Effector memory CD4-positive, alpha-beta T cell (primary cell): ENCODE data around the gene TM9SF1.
A peak's percentile ranks its signal among the peaks of the same experiment; 100 is the strongest.

Source experiments
- DNase-seq, 3 donors: peaks; one replicate each; pipeline ENCODE4 v3.0.0-alpha.2; 2020
- H3K27ac ChIP-seq: 2 replicates; pipeline ENCODE4 v1.7.0; 2013; ENCODE audit warnings: mild to moderate bottlenecking, low read length, moderate library complexity; ENCODE audit not compliant: insufficient read depth, poor library complexity, severe bottlenecking
- H3K27me3 ChIP-seq: replicated peaks from 2 replicates; pipeline ENCODE4 v1.7.0; 2013; ENCODE audit warnings: mild to moderate bottlenecking, low read length; ENCODE audit not compliant: insufficient read depth, control insufficient read depth, poor library complexity, severe bottlenecking
- H3K36me3 ChIP-seq: 2 replicates; pipeline ENCODE4 v1.7.0; 2013; ENCODE audit warnings: mild to moderate bottlenecking, low read length, moderate library complexity; ENCODE audit not compliant: control insufficient read depth, insufficient read depth
- H3K4me1 ChIP-seq: 2 replicates; pipeline ENCODE4 v1.7.0; 2013; ENCODE audit warnings: low read length, mild to moderate bottlenecking; ENCODE audit not compliant: control insufficient read depth, insufficient read depth, poor library complexity, severe bottlenecking
- H3K4me3 ChIP-seq: 2 replicates; pipeline ENCODE4 v1.7.0; 2013; ENCODE audit warnings: low read length, low read depth, mild to moderate bottlenecking; ENCODE audit not compliant: insufficient read depth, poor library complexity, severe bottlenecking
- H3K9me3 ChIP-seq: 2 replicates; pipeline ENCODE4 v1.7.0; 2013; ENCODE audit warnings: mild to moderate bottlenecking, low read length, moderate library complexity; ENCODE audit not compliant: control insufficient read depth
- total RNA-seq, 3 donors: gene quantifications; one replicate each; lab custom pipeline; 2026; lab: John Stamatoyannopoulos, UW

TM9SF1 gene, protein sequence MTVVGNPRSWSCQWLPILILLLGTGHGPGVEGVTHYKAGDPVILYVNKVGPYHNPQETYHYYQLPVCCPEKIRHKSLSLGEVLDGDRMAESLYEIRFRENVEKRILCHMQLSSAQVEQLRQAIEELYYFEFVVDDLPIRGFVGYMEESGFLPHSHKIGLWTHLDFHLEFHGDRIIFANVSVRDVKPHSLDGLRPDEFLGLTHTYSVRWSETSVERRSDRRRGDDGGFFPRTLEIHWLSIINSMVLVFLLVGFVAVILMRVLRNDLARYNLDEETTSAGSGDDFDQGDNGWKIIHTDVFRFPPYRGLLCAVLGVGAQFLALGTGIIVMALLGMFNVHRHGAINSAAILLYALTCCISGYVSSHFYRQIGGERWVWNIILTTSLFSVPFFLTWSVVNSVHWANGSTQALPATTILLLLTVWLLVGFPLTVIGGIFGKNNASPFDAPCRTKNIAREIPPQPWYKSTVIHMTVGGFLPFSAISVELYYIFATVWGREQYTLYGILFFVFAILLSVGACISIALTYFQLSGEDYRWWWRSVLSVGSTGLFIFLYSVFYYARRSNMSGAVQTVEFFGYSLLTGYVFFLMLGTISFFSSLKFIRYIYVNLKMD
- total RNA-seq: 3.1 to 3.8 (median 3.5) reads per million in 3 donors

DNA sequence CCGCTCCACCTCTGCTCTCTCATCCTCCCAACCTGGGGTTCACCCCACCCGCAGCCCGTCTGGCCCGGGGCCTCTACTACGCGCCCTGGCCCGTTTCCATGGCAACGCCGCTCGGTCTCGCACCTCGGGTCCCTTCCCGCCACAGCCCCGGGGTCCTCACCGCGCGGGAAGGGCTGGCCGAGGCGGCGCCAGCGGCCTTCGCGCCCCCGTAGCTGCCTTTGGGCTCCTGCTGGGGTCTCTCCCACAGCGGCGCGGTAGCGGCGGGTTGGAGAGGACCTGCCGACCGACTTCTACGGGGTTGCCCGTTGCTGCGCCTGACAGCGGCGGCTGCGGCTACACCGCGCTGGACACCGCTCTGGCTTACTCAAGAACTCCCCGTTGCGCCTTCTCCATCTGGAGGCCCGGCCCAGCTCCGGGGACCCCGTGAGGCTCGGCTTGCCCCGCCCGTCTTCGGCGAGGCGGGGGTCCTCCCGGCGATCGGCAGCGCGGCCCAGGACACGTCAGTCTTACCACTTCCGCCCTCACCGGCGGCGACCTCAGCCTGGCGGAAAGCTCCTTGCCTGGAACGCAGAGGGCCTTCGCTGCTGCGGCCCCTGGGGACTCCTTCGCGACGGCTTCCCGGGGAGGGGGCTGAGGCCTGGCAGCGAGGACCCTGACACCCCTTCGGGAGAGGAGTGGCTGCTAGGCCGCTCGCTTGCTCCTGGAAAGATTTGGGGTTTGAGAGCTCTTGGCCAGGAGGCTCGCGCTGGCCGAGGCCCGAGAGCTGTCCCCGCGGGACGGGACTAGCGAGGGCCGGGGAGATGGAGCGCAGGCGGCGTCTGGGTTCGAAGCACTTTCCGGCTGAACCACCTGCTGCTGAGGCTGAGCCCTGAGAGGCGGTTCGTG lies at the start of gene TM9SF1:
Gene TM9SF1 (minus strand): TSS at position 256 of the 885 bp plus-strand sequence. CDS start 422 bp downstream, outside the sequence.
- Histone ChIP-seq H3K4me3 (peak within 1 kb of the TSS; percentile 81), H3K36me3 (peaks cover 6% of the 10 kb centered on the region), H3K9me3 (no peaks in the 10 kb centered on the region), H3K27ac (peak within 1 kb of the TSS; percentile 99), H3K27me3 (no peaks in the 10 kb centered on the region), H3K4me1 (peaks cover 12% of the 10 kb centered on the region)
- peak; percentile 80 to 92 (median 83) for DNase-seq

DNA sequence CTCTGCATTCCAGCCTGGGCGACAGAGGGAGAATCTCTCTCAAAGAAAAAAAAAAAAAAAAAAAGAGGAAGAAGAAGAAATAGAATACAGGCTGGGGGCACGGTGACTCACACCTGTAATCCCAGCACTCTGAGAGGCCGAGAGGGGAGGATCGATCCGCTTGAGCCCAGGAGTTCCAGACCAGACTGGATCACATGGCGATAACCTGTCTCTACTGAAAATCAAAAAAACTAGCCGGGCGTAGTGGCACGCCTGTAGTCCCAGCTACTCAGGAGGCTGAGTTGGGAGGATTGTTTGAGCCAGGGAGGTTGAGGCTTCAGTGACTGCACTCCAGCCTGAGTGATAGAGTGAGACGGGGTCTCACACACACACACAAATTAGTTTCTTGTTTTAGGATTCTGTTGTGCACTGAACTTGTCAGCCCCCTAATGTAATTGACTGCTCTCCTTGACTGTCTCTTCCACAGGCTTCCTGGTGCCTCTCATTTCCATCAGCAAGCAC lies 48.1 kb upstream of the TM9SF1 start:
- Histone ChIP-seq H3K9me3 (no peaks in the 10 kb centered on the region), H3K4me3 (peak overlapping the region; percentile 86), H3K4me1 (peaks cover 41% of the 10 kb centered on the region), H3K27me3 (no peaks in the 10 kb centered on the region), H3K27ac (peak overlapping the region; percentile 99), H3K36me3 (peaks cover 25% of the 10 kb centered on the region)
- DNase-seq: peak in 1 of 3 donors; percentile 2

DNA sequence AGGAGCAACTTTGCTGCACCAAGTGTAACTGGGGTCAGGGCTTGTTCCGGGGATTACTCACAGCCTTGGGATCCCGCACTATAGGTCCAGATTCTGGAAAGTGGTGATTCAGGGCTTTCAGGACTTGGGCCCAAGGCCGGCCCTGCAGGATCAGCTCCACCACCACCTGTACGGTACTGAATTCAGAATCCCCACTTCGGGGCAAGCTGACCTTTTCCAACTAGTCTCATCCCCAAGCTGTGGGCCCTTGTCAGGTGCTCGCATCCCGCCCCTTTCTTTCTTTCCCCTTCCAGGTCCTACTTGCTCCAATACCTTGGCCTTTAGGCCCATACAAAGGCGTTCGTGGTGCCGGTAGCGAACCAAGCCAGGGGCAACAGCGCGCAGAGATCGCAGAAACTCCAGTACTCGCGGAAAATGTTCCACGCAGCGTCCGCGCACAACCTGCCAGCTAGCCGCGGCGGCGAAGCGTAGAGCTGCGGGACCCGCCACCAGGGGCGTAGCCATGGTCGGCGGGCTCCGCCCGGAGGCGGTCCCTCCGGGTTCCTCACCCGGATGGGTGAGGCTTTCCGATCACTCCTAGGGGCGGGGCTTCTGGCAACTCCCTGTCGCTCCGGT lies 46.7 kb upstream of the TM9SF1 start:
- Histone ChIP-seq H3K27me3 (no peaks in the 10 kb centered on the region), H3K4me3 (peak overlapping the region; percentile 86), H3K36me3 (peaks cover 39% of the 10 kb centered on the region), H3K9me3 (no peaks in the 10 kb centered on the region), H3K27ac (peak overlapping the region; percentile 99), H3K4me1 (peaks cover 41% of the 10 kb centered on the region)
- peak; percentile 87 to 92 (median 89) for DNase-seq

DNA sequence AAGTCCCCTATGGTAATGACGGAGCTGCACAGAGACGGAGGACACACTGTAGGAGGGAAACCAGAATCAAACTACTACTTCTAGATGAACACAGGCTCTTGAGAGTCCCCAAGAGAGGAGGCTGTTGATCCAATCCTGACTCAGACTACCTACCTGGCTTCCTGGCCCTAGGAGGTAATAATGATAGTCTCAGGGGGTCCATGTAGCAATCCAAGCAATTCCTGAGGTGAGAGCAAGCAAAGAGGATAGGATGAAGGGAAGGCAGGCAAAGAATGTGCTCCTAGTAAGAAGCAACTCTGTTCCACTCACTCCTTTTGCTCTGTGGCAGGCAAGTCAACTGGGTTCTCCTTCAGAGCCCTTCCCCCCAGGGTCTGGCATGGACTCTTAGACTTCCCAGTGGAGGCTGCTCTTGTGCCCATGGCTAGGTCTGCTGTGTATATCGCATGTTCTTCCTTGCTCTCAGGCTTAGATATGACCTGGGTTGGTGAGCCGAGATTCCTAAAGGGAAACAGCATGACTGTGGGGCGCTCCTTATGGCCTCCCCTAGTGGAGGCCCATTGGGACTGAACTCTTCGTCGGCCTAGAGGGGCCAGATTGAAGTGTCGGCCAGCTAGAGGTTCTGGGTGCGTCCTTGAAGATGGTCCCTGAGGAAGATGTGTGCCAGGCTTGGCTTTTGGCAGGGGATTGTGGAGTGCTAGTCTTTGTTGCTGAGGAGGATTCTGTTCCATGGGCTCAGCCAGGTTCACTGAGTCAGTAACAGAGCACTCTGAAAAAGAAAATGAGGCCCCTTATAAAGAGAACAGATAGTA lies 45.1 kb upstream of the TM9SF1 start:
- Histone ChIP-seq H3K27me3 (no peaks in the 10 kb centered on the region), H3K27ac (peak overlapping the region; percentile 38), H3K4me3 (no peak overlapping the region), H3K36me3 (peaks cover 54% of the 10 kb centered on the region), H3K4me1 (peaks cover 41% of the 10 kb centered on the region), H3K9me3 (no peaks in the 10 kb centered on the region)
- DNase-seq: no peak

DNA sequence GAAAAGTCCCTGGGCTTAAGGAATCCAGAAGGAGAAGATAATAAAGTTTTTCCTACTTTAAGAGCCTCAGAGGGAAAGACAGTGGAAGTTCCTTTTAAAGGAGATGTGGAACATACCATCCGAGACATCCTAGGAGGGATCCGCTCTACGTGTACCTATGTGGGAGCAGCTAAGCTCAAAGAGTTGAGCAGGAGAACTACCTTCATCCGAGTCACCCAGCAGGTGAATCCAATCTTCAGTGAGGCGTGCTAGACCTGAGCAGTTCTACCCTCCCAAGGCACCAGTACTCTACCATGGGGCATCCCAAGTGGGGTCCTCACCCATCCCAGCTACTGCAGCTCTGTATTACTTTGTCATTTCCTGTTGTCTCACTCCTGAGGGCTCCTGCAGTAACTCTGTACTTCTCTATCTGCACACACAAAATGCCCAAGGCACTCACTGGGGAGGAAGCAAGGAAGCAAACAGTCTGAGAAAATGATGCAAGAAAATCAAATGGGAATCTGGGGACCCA lies 43.3 kb upstream of the TM9SF1 start:
- DNase-seq: no peak
- no peak overlapping the region for H3K4me3 ChIP-seq
- peaks cover 54% of the 10 kb centered on the region for H3K36me3 ChIP-seq
- H3K27ac ChIP-seq: no peak overlapping the region
- H3K9me3 ChIP-seq: no peaks in the 10 kb centered on the region
- H3K27me3 ChIP-seq: no peaks in the 10 kb centered on the region
- peaks cover 48% of the 10 kb centered on the region for H3K4me1 ChIP-seq

DNA sequence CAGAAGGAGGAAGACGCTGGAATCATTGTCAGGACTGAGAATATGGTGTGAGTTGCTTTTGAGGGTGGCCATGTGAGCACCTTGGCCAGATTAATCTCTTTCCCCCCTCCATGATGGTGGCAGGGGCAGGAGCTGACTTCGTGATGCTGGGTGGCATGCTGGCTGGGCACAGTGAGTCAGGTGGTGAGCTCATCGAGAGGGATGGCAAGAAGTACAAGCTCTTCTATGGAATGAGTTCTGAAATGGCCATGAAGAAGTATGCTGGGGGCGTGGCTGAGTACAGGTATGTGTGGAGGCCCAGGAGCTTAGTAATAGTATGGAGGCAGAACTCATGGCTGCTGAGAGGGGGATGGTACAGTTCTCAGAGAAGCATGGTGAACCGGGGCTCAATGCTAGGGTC lies 42.9 kb upstream of the TM9SF1 start:
- peaks cover 54% of the 10 kb centered on the region for H3K36me3 ChIP-seq
- no peaks in the 10 kb centered on the region for H3K9me3 ChIP-seq
- DNase-seq: no peak
- H3K27me3 ChIP-seq: no peaks in the 10 kb centered on the region
- no peak overlapping the region for H3K4me3 ChIP-seq
- peaks cover 48% of the 10 kb centered on the region for H3K4me1 ChIP-seq
- no peak overlapping the region for H3K27ac ChIP-seq

DNA sequence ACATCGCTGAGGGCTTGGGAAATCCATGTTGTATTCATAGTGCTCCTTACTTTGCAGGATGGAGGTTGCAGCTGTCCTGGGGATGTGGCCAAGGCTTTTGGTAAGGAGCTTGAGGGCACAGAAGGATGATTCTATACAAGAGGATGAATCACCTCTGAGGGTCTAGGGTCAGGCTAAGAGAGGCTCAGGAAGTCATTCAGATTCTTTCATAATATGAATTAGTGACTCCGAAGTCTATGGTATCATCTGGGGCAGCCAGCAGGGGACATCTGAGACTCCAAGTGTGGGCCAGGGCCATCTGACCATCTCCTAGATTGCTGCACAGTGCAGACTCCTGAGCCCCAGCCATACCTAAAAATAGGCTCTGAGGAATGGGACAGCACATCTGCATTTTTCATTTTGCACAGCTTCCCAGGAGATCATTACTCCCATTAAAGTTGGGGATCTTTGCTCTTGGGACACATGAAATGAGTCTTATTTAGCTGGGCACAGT lies 42.3 kb upstream of the TM9SF1 start:
- DNase-seq: no peak
- H3K4me3 ChIP-seq: no peak overlapping the region
- peaks cover 47% of the 10 kb centered on the region for H3K4me1 ChIP-seq
- no peaks in the 10 kb centered on the region for H3K27me3 ChIP-seq
- H3K27ac ChIP-seq: no peak overlapping the region
- peaks cover 54% of the 10 kb centered on the region for H3K36me3 ChIP-seq
- no peaks in the 10 kb centered on the region for H3K9me3 ChIP-seq

DNA sequence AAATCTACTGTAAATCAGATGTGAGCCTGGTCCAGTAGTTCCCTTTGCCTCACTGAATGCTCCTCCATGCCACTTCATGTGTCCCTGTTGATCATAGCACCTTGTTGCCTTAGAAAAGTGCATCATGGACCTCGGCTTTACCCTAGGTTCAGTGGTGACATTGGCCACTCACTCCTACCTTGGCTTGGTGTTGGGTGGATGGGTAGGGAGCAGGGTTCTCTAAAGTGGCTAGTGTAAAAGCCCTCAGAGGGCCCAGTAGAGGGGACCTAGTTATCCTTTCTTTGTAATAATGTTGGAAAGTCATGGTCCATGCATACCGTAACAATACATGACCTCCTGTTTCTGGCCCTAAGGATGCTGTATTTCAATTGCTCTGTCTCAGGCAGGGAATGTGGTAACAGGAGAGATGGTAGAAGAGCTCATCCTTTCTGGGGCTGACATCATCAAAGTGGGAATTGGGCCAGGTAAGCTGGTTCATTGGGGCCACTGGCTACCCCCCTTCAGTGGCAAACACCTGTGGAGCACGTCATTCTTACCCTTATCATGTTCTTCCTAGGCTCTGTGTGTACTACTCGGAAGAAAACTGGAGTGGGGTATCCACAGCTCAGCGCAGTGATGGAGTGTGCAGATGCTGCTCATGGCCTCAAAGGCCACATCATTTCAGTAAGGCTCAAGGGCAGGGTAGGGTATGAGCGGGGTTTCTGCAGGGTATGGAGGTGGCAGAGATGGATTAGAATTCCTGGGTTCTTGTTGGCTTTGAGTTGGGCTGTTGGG lies 41.6 kb upstream of the TM9SF1 start:
- peaks cover 47% of the 10 kb centered on the region for H3K4me1 ChIP-seq
- no peaks in the 10 kb centered on the region for H3K27me3 ChIP-seq
- H3K36me3 ChIP-seq: peaks cover 54% of the 10 kb centered on the region
- H3K27ac ChIP-seq: no peak overlapping the region
- no peak for DNase-seq
- no peak overlapping the region for H3K4me3 ChIP-seq
- H3K9me3 ChIP-seq: no peaks in the 10 kb centered on the region
